M059J (cell line): ENCODE results near the gene RBBP8. TPM values are rescaled to one million over a fixed set of nuclear protein-coding genes. Genes with fewer than 3 reads are reported as not detected.

Experiments
- DNase-seq: peaks from one replicate; pipeline ENCODE4 v3.0.0-alpha.2; 2012; ENCODE audit warnings: low read depth
- total RNA-seq: library from RNA; depleted of rRNA; stranded (reverse); fragments of >200 nt; shearing (Covaris generic); gene quantifications from 2 replicates; pipeline ENCODE4 v1.2.3, GENCODE V29; 2014; rRNA removed

The RBBP8 gene
- total RNA-seq, 1 experiment from 2014 or later: 67.0 TPM

GRCh38 chr18:23062011-23062410, 128.9 kb downstream of the RBBP8 start:
- DNase-seq: no peak

- no peak for DNase-seq
Observed at GRCh38 chr18:23063502-23063901, 130.4 kb downstream of the RBBP8 start.

- DNase-seq: no peak
Observed at GRCh38 chr18:23065234-23065806, 132.2 kb downstream of the RBBP8 start.

GRCh38 chr18:23066060-23066459, 132.9 kb downstream of the RBBP8 start:
- no peak for DNase-seq

- DNase-seq: no peak
Observed at GRCh38 chr18:23066504-23067039, 133.4 kb downstream of the RBBP8 start.

GRCh38 chr18:23067236-23067635, 134.1 kb downstream of the RBBP8 start:
- DNase-seq: peak; percentile 49

- DNase-seq: no peak
Observed at GRCh38 chr18:23068011-23068410, 134.9 kb downstream of the RBBP8 start.

GRCh38 chr18:23068570-23069310, 135.6 kb downstream of the RBBP8 start:
- no peak for DNase-seq

- DNase-seq: no peak
Observed at GRCh38 chr18:23069481-23069880, 136.4 kb downstream of the RBBP8 start.

GRCh38 chr18:23069898-23070297, 136.8 kb downstream of the RBBP8 start:
- no peak for DNase-seq

GRCh38 chr18:23071285-23071684, 138.2 kb downstream of the RBBP8 start:
- DNase-seq: peak; percentile 79

- no peak for DNase-seq
Observed at GRCh38 chr18:23072079-23072478, 139.0 kb downstream of the RBBP8 start.

GRCh38 chr18:23073996-23074606, 141.0 kb downstream of the RBBP8 start:
- no peak for DNase-seq

Other genes starting within 250 kb of the RBBP8 start
- 5.0 and 9.0 TPM in 2 replicates for gene CABLES1, start 202.2 kb downstream of the RBBP8 start, total RNA-seq